Measurements from ENCODE around the gene NT5DC3. TPM values are rescaled to one million over a fixed set of nuclear protein-coding genes. Genes with fewer than 3 reads are reported as not detected.

Gene NT5DC3
- total and polyA plus RNA-seq, 9 of the 15 experiments (the other 6 are each of a cell fraction or from before 2014, with no cell fraction given), result 6.3 to 33.5 (median 24.5) TPM

GRCh38 chr12:103832048-103832997 lies 8.7 kb downstream of the NT5DC3 start (continued):
- no peak for TF ChIP-seq ZBTB5 (IDR thresholded peaks at IDR 0.05)

DNA sequence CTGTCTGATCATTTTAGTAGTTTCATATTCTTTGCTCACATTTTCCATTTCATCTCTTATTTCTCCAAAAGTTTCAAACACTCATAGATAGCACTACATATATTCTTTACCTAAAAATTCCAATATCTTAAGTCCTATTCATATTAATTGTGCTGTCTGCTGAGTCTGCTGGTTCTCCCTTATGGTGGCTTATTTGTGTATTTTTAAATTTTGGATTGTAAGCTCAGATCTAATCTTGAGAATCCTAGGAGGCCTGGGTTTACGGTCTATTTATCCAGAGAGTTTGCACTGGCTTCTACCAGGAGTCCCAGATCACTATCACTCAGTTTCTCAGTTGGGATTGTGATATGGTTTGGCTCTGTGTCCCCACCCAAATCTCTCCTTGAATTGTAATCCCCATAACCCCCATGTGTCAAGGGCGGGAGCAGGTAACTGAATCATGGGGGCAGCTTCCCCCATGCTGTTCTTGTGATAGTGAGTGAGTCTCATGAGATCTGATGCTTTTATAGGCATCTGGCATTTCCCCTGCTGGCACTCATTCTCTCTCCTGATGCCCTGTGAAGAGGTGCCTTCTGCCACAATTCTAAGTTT lies 10.2 kb downstream of the NT5DC3 start:
- BruUV-seq (replicated peaks), result no TSS peak
- Histone ChIP-seq H3K9ac (ENCODE audit: insufficient read depth in 1 of 2, low read depth in 2 of 2, low read length in 2 of 2) (no peak overlapping the region), H3K4me1 (replicated peaks in 1 of 2; ENCODE audit: control insufficient read depth in 2 of 2, insufficient read depth in 2 of 2, low read length in 2 of 2) (peaks cover 2 to 6% of the 10 kb centered on the region in 2 experiments; a peak in 3 of 5 replicates), H4K20me1 (replicated peaks; ENCODE audit: control insufficient read depth, insufficient read depth, low read length) (0 out of 2 replicates have a peak, but pooled peaks cover 2% of the 10 kb centered on the region), H3K9me1 (ENCODE audit: control insufficient read depth, insufficient read depth, low read length) (no peaks in the 10 kb centered on the region), H3K27me3 (ENCODE audit: control insufficient read depth in 2 of 2, insufficient read depth in 2 of 2, low read length in 2 of 2) (no peaks in the 10 kb centered on the region), H3K4me3 (no peak overlapping the region), H3K4me2 (ENCODE audit: insufficient read depth, low read length) (no peak overlapping the region), H3K9me3 (replicated peaks; ENCODE audit: control insufficient read depth, insufficient read depth, low read depth, low read length) (peaks cover 4% of the 10 kb centered on the region; the same call in 1 of the 2 replicates), H3K79me2 (ENCODE audit: control insufficient read depth, insufficient read depth, low read length) (peaks cover 99% of the 10 kb centered on the region), H2AFZ (ENCODE audit: low read depth, low read length) (no peak overlapping the region), H3K36me3 (ENCODE audit: control insufficient read depth, insufficient read depth, low read length) (peaks cover 29% of the 10 kb centered on the region), H3K27ac (ENCODE audit: extremely low read depth, low read depth, low read length) (no peak overlapping the region)
- no peak for TF ChIP-seq NFRKB (IDR thresholded peaks at IDR 0.05; ENCODE audit: low read depth)
- peak; percentile 94 for TF ChIP-seq ZNF41 (CRISPR knock-in tag; conservative IDR thresholded peaks at IDR 0.05)
- ATAC-seq (no peak), FAIRE-seq (no peak), DNase-seq (ENCODE audit: extremely low read depth in 1 of 4, low spot score in 3 of 4) (no peak)
- in situ Hi-C loops (cut with MboI) (no loop called here), intact Hi-C loops (cut with micrococcal nuclease) (no loop called here)
- WGBS (ENCODE audit: insufficient coverage, low coverage, missing lambda C conversion rate), result 94% methylated on average over 2 of the region's 2 CpGs
- POLR2A ChIA-PET, result interaction anchor here (0.8 kb wide), 1 partner anchor 214 kb away, joined by 3 read pairs; no protein-coding TSS in a partner anchor
- CTCF ChIA-PET (ENCODE audit: low intra/inter-chr PET ratio), result no interaction called here
